GM18873 (cell line): ENCODE data around the gene DYRK3.
A peak's percentile ranks its signal among the peaks of the same experiment; 100 is the strongest.

Experiments
- ATAC-seq: cut with Tn5 transposase; IDR thresholded peaks from one replicate; pipeline ENCODE4 v1.9.1; 2021; ENCODE audit warnings: mild to moderate bottlenecking, moderate library complexity, moderate number of reproducible peaks; ENCODE audit not compliant: unreplicated experiment, low FRiP score

DYRK3 gene

GRCh38 chr1:206679738-206680211 is 44.4 kb downstream of the DYRK3 start:
- ATAC-seq, result peak; percentile 80

- ATAC-seq, result no peak
Measured at GRCh38 chr1:206680279-206680678, 44.9 kb downstream of the DYRK3 start.

- ATAC-seq, result no peak
Measured at GRCh38 chr1:206681359-206681758, 46.0 kb downstream of the DYRK3 start.

- ATAC-seq, result no peak
Measured at GRCh38 chr1:206682111-206682510, 46.8 kb downstream of the DYRK3 start.

GRCh38 chr1:206683313-206683712 is 48.0 kb downstream of the DYRK3 start:
- no peak for ATAC-seq

GRCh38 chr1:206684003-206684402 is 48.7 kb downstream of the DYRK3 start:
- ATAC-seq, result no peak

GRCh38 chr1:206684478-206685333 is 49.4 kb downstream of the DYRK3 start, which contains the start of gene MAPKAPK2:
Gene MAPKAPK2 (plus strand): TSS chr1:206684905. CDS start chr1:206685230, 325 bp downstream.
- ATAC-seq, result no peak

GRCh38 chr1:206685334-206685768 is 50.0 kb downstream of the DYRK3 start:
- no peak for ATAC-seq

- no peak for ATAC-seq
Measured at GRCh38 chr1:206685769-206686477, 50.6 kb downstream of the DYRK3 start.

GRCh38 chr1:206686478-206687249 is 51.3 kb downstream of the DYRK3 start:
- ATAC-seq, result no peak

GRCh38 chr1:206687251-206687914 is 52.0 kb downstream of the DYRK3 start:
- no peak for ATAC-seq

- ATAC-seq, result no peak
Measured at GRCh38 chr1:206687915-206688442, 52.6 kb downstream of the DYRK3 start.

- no peak for ATAC-seq
Measured at GRCh38 chr1:206690516-206690915, 55.2 kb downstream of the DYRK3 start.

- no peak for ATAC-seq
Measured at GRCh38 chr1:206691604-206692003, 56.3 kb downstream of the DYRK3 start.

- ATAC-seq, result no peak
Measured at GRCh38 chr1:206693029-206693428, 57.7 kb downstream of the DYRK3 start.

- ATAC-seq, result no peak
Measured at GRCh38 chr1:206693592-206693991, 58.3 kb downstream of the DYRK3 start.

- no peak for ATAC-seq
Measured at GRCh38 chr1:206694171-206695124, 59.1 kb downstream of the DYRK3 start.

GRCh38 chr1:206695733-206696132 is 60.4 kb downstream of the DYRK3 start:
- no peak for ATAC-seq
